Endometrial microvascular endothelial cells (primary cell): ENCODE data around the gene FRK. TPM values are rescaled to one million over a fixed set of nuclear protein-coding genes. Genes with fewer than 3 reads are reported as not detected.
"Not testable (repeated sequence)": the region's sequence is repeated elsewhere in the genome, so short reads cannot be mapped to it uniquely, and the experiment has no call there.

Experiments used
- in situ Hi-C: cut with HindIII; loops from 2 replicates; pipeline ENCODE4 v1.10.0; 2017; ENCODE audit warnings: low sequenced_read_pairs, low pct_unique_long_range_greater_than_20kb; ENCODE audit errors: inconsistent ontology term
- total RNA-seq: library from RNA; depleted of rRNA; stranded (reverse); fragments of >200 nt; gene quantifications from one replicate; pipeline ENCODE4 v1.2.3, GENCODE V29; 2015; ENCODE audit errors: inconsistent ontology term

Gene FRK
- total RNA-seq, 1 donor from 2014 or later: not detected

- in situ Hi-C loops: no loop called here
These were observed 151.7 kb downstream of the FRK start for GRCh38 chr6:115908906-115909559.

- in situ Hi-C loops: no loop called here
These were observed 155.2 kb downstream of the FRK start for GRCh38 chr6:115905471-115905870.

DNA sequence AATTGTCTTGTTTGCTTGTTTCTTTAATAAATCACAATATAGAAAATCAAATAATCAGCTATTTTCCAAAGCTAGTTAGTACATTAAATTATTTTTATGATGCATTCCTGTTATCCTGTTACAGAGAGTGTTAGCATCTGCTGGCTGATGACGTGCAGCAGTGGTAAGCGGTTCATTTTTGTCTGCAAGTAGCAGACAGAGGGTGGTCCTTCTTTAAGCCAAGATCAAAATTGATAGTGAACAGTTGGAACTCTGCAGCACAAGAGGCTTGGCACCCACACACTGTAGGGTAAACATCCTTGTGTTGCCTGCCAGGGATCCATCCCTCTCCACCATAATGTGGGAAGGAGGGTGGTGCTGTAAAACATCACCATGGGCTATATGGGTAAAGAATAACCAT lies 158.3 kb downstream of the FRK start:
- in situ Hi-C loops: no loop called here

DNA sequence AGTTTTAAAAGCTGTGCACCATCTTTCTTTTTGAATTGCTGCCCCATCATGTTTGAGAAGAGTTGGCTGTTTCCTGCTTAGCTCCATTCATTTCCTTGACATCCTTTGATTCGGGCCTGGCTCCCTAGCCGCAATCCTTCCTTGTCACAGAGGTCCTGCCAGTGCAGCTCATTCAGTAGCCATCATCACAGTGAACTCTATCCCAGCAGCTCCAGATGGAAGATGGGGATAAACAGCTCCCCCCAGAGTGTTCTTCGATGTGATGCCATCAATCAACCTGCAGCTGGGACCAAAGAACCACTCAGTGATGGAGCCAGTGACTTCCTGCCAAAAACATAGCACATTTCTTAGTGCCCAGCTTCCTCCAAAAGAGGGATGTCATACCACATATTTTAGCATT lies 158.8 kb downstream of the FRK start:
- in situ Hi-C loops: no loop called here

GRCh38 chr6:115899730-115900282 lies 160.9 kb downstream of the FRK start:
- in situ Hi-C loops: no loop called here

DNA sequence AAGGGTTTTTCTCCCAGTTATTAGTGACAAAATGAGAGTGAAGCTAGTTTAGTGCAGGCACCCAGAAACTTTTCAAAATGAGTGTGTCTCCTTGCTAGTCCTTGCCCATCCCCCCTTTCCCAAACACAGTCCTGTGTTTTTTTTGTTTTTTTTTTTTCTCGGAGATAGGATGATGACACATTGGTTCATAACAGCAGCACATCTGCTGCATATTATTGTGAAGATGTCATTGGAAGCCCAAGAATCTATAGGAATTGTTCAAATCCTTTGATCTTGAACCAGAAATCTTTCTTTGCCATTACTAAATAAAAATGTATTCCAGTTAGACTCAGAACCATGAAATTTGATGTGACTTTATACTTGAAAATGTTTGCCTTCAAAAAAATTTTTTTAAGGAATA lies 162.4 kb downstream of the FRK start:
- in situ Hi-C loops: no loop called here

- in situ Hi-C loops: no loop called here
These were observed 164.1 kb downstream of the FRK start for GRCh38 chr6:115896538-115897129.

DNA sequence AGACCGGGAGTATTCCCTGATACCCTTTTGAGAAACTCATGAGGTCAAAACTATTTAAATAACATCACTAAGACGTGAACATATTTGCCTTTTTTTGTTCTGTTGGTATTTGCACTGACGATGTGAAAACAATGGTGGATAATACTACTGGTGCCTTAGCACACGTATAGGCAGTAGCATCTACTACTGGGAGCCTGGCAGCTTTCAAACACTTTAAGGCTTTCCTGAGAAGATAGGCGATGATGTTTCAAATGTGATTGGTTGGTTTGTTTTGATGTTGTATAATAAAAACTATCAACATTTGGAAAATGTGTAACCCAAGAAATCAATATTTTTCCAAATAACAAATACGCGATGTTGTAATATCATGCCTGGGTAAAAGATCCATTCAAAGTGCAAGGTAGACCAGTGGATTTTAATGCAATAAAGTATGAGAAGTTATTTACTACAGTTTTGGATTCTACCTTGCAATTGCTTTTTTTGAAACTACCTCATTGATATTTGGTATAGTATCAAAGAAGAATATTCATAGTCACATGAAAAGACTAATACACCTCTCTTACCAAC lies 166.2 kb downstream of the FRK start:
- in situ Hi-C loops: no loop called here

DNA sequence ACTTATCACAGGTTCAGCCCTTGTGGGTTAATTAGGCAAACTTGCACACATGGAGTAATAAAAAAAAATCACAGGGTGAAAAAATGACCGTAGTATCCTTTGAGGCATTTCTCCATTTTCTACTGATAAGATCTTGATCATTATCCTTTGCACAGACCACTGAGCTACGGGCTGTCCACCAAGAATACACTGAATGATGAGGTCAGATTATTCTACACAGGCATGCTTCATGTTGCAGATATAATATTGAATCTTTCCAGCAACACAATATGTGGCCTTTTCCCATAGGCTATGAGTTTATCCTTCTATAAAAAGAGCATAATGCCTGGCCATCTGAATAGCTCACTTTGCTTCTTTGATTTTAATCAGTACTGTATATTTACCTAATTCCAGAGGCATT lies 168.9 kb downstream of the FRK start:
- in situ Hi-C loops: no loop called here

DNA sequence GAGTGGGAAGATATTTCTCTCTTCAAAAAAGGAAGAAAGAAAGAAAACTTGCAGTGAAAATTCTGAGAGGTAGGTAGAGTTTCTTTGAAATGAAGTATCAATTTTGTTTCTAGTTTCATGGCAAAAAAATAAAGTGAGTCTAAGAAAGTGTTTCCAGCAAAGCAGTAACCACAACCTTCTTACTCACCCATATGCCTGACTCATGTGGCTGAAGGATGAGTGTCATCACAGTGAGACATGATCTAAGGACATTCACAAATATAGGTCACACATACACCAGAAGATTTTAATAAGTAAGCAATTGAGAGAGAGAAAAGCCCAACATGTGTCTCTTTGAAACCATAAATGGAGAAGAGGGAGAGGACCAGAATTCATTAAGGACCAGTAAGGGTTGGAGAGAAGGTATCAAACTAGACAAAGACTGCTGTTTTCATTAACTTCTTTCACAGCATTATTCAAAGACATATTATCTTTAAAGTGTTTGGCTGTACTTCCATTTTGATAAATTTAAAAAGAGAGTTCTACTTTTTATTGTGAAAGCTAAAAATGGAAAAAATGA lies 169.5 kb downstream of the FRK start:
- in situ Hi-C loops: no loop called here

- in situ Hi-C loops: no loop called here
These were observed 170.5 kb downstream of the FRK start for GRCh38 chr6:115890238-115890637.

- in situ Hi-C loops: not testable (repeated sequence)
These were observed 171.8 kb downstream of the FRK start for GRCh38 chr6:115888687-115889470.

DNA sequence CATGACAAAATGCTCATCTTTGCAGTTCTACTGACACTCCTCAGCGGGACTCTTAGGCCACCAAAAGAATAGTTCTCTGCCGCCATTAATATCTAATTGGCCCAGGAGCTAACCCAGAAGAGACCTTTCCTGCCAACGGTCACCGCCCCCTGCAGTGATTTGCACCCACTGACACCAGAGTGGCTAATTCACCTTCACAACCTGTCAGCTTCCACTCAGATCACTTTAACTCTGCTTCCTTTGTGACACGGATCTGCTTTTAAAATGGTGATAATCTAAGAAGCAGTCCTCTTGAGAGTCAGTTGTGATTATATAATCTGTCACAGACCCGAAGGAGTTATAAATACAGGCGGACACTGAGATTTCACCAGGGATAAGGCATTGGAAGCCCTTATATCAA lies 172.8 kb downstream of the FRK start:
- in situ Hi-C loops: no loop called here

- in situ Hi-C loops: no loop called here
These were observed 174.9 kb downstream of the FRK start for GRCh38 chr6:115885636-115886366.

DNA sequence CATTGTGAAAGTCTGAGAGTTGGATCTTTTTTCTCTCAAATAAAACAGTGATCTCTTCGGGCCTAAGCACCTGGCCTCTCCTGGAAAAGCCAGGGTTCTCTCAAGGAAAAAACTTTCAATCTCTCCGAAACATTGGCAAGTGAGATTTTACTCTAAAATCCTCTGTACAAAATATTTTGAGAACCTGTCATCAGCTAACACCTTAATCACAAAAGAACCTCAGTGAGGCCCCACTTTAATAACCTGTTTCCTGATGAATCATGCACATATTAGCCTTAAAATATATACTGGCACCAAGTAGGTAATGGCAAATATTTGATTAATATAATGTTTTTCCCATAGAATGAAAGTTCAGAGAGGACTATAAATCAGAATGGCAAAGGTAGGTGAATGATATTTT lies 177.9 kb downstream of the FRK start:
- in situ Hi-C loops: no loop called here

- in situ Hi-C loops: no loop called here
These were observed 178.5 kb downstream of the FRK start for GRCh38 chr6:115882174-115882573.
